ENCODE results near the gene DNMT3L. TPM values are rescaled to one million over a fixed set of nuclear protein-coding genes. Genes with fewer than 3 reads are reported as not detected.
A peak's percentile ranks its signal among the peaks of the same experiment; 100 is the strongest.
"Not testable (repeated sequence)": the region's sequence is repeated elsewhere in the genome, so short reads cannot be mapped to it uniquely, and the experiment has no call there.

The DNMT3L gene
- total and polyA plus RNA-seq, 2 experiments from 2014 or later, result 0.27 TPM; not detected in 1

- H3K79me2 ChIP-seq (replicated peaks; ENCODE audit: insufficient read depth); H3K36me3 Mint-ChIP-seq (ENCODE audit: low read depth); H3K36me3 ChIP-seq (ENCODE audit: insufficient read depth); H3K9me3 Mint-ChIP-seq; H3K27me3 ChIP-seq (ENCODE audit: insufficient read depth); H4K20me1 ChIP-seq (replicated peaks; ENCODE audit: insufficient read depth); H3K4me2 ChIP-seq; DNase-seq (ENCODE audit: low spot score); H3K27ac Mint-ChIP-seq; H3F3A ChIP-seq (replicated peaks; ENCODE audit: low read depth); H3K9me2 ChIP-seq (ENCODE audit: insufficient read depth); H3K27ac ChIP-seq (ENCODE audit: low read depth); H3K4me1 ChIP-seq (ENCODE audit: insufficient read depth); H2AFZ ChIP-seq; H3K4me3 ChIP-seq; ATAC-seq: not testable (repeated sequence)
- peaks cover 11% of the 10 kb centered on the region for H3K27me3 Mint-ChIP-seq (ENCODE audit: insufficient read depth, low read depth, poor library complexity)
- TF ChIP-seq CTCF (conservative IDR thresholded peaks at IDR 0.05; ENCODE audit: low read depth in 2 of 2), result peak; percentile 23 to 55
- peak overlapping the region; percentile 17; the same call in 1 of the 3 replicates for H3K4me3 Mint-ChIP-seq
- H3K4me1 Mint-ChIP-seq, result peaks cover 16% of the 10 kb centered on the region
Observed at GRCh38 chr21:44302573-44303401, 41.1 kb upstream of the DNMT3L start.

DNA sequence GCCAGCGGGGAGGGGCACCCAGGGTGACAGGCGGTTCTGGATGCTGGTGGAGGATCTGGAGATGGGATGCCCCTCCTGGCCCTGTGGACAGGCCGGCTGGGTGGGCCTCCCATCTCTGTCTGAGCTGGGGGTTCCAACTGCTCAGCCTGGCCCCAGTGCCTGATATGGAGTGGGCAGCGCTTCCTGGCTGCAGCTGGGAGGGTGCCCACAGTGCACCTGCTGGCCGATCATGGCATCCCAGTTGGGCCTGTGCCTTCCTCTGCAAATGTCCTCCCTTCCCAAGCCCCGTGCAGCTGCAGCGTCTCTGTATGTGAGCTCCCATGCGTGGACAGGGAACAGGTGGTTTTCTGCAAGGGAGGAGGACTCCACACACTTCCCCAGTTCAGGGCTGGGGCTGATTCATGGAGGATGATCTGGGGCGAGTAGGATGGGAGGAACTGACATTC lies 40.3 kb upstream of the DNMT3L start:
- Histone ChIP-seq H2AFZ (no peak overlapping the region), H3K4me1 (ENCODE audit: insufficient read depth) (no peaks in the 10 kb centered on the region), H3K4me2 (no peak overlapping the region), H3K27me3 (ENCODE audit: insufficient read depth) (peaks cover 10% of the 10 kb centered on the region; the same call in 1 of the 2 replicates), H3K79me2 (replicated peaks; ENCODE audit: insufficient read depth) (0 out of 2 replicates have a peak, but pooled peaks cover 3% of the 10 kb centered on the region), H4K20me1 (replicated peaks; ENCODE audit: insufficient read depth) (no peaks in the 10 kb centered on the region), H3K36me3 (ENCODE audit: insufficient read depth) (no peaks in the 10 kb centered on the region), H3K27ac (ENCODE audit: low read depth) (no peak overlapping the region), H3K4me3 (no peak overlapping the region), H3K9me2 (ENCODE audit: insufficient read depth) (no peaks in the 10 kb centered on the region), H3F3A (replicated peaks; ENCODE audit: low read depth) (0 out of 2 replicates have a peak, but pooled peaks cover 4% of the 10 kb centered on the region)
- Mint-ChIP-seq H3K36me3 (ENCODE audit: low read depth) (no peaks in the 10 kb centered on the region), H3K4me1 (peaks cover 15% of the 10 kb centered on the region), H3K27me3 (ENCODE audit: insufficient read depth, low read depth, poor library complexity) (peaks cover 10% of the 10 kb centered on the region), H3K27ac (no peak overlapping the region), H3K4me3 (peak overlapping the region; percentile 17; the same call in 1 of the 3 replicates), H3K9me3 (no peaks in the 10 kb centered on the region)
- no peak for ATAC-seq
- DNase-seq (ENCODE audit: low spot score), result no peak
- TF ChIP-seq CTCF (conservative IDR thresholded peaks at IDR 0.05; ENCODE audit: low read depth in 2 of 2) (no peak), CREB1 (CRISPR knock-in tag; IDR thresholded peaks at IDR 0.05; ENCODE audit: low read depth) (no peak), NANOG (IDR thresholded peaks at IDR 0.05; ENCODE audit: borderline replicate concordance) (no peak), ZNF331 (CRISPR knock-in tag; IDR thresholded peaks at IDR 0.05; ENCODE audit: low read depth) (no peak), EZH2 (IDR thresholded peaks at IDR 0.05; ENCODE audit: low read depth, unreplicated experiment) (no peak), EZH2phosphoT487 (IDR thresholded peaks at IDR 0.05; ENCODE audit: unreplicated experiment) (no peak), ZNF114 (CRISPR knock-in tag; IDR thresholded peaks at IDR 0.05) (no peak), JUNB (IDR thresholded peaks at IDR 0.05; ENCODE audit: unreplicated experiment) (no peak), POLR2AphosphoS5 (IDR thresholded peaks at IDR 0.05; ENCODE audit: low read depth) (no peak), STAT1 (IDR thresholded peaks at IDR 0.05; ENCODE audit: unreplicated experiment) (no peak)
- TF ChIP-seq, protein P1, sequence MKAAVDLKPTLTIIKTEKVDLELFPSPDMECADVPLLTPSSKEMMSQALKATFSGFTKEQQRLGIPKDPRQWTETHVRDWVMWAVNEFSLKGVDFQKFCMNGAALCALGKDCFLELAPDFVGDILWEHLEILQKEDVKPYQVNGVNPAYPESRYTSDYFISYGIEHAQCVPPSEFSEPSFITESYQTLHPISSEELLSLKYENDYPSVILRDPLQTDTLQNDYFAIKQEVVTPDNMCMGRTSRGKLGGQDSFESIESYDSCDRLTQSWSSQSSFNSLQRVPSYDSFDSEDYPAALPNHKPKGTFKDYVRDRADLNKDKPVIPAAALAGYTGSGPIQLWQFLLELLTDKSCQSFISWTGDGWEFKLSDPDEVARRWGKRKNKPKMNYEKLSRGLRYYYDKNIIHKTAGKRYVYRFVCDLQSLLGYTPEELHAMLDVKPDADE (IDR thresholded peaks at IDR 0.05), result no peak
- TF ChIP-seq, protein P2, sequence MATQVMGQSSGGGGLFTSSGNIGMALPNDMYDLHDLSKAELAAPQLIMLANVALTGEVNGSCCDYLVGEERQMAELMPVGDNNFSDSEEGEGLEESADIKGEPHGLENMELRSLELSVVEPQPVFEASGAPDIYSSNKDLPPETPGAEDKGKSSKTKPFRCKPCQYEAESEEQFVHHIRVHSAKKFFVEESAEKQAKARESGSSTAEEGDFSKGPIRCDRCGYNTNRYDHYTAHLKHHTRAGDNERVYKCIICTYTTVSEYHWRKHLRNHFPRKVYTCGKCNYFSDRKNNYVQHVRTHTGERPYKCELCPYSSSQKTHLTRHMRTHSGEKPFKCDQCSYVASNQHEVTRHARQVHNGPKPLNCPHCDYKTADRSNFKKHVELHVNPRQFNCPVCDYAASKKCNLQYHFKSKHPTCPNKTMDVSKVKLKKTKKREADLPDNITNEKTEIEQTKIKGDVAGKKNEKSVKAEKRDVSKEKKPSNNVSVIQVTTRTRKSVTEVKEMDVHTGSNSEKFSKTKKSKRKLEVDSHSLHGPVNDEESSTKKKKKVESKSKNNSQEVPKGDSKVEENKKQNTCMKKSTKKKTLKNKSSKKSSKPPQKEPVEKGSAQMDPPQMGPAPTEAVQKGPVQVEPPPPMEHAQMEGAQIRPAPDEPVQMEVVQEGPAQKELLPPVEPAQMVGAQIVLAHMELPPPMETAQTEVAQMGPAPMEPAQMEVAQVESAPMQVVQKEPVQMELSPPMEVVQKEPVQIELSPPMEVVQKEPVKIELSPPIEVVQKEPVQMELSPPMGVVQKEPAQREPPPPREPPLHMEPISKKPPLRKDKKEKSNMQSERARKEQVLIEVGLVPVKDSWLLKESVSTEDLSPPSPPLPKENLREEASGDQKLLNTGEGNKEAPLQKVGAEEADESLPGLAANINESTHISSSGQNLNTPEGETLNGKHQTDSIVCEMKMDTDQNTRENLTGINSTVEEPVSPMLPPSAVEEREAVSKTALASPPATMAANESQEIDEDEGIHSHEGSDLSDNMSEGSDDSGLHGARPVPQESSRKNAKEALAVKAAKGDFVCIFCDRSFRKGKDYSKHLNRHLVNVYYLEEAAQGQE (IDR thresholded peaks at IDR 0.05; ENCODE audit: unreplicated experiment), result no peak

All from GM23338 (cell line).